Hematopoietic multipotent progenitor cell (in vitro differentiated cells): ENCODE measurements around the gene ITGB3BP. TPM values are rescaled to one million over a fixed set of nuclear protein-coding genes. Genes with fewer than 3 reads are reported as not detected.
"Not testable (repeated sequence)": the region's sequence is repeated elsewhere in the genome, so short reads cannot be mapped to it uniquely, and the experiment has no call there.

Experiments used
- DNase-seq, 3 donors: peaks; one replicate each; pipeline ENCODE4 v3.0.0-alpha.2; 2011 to 2015; ENCODE audit warnings: low read depth in 2 of 3, low spot score in 2 of 3
- total RNA-seq: library from RNA; depleted of rRNA; stranded (reverse); fragments of >200 nt; gene quantifications from one replicate; pipeline ENCODE4 v1.2.3, GENCODE V29; 2012

ITGB3BP gene
- total RNA-seq, 1 donor, result 5.7 TPM

DNA sequence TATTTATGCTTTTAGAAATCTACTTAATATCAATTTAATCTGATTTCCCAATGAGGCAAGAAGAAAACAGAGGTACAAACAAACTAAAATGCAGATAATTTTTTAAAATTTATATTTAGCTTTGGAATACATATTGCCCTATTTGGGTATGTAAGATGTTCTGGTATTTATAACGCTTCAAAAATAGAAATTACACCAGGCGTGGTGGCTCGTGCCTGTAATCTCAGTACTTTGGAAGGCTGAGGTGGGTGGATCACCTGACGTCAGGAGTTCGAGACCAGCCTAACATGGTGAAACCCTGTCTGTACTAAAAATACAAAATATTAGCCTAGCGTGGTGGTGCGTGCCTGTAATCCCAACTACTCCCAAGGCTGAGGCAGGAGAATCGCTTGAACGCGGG, 13.3 kb downstream of the ITGB3BP start:
- no peak for DNase-seq

DNA sequence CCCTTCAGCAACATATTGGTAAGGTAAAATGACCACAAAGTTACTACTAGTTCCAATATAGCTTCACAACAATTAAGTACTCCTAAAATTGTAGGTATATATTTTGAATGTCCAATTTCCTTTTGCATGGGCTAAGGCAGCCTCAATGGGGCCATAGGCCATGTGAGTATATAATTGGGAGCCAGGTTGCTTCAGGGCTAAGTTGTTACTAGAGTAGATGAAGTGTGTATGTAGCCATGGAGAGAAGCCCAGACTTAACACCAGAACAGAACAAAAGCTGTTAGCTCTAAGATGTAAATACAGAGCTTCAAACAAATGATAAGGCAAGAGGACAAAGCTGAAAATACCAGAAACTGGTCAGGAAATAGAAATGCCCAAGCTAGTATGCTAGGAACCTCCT, 16.2 kb downstream of the ITGB3BP start:
- no peak for DNase-seq

DNA sequence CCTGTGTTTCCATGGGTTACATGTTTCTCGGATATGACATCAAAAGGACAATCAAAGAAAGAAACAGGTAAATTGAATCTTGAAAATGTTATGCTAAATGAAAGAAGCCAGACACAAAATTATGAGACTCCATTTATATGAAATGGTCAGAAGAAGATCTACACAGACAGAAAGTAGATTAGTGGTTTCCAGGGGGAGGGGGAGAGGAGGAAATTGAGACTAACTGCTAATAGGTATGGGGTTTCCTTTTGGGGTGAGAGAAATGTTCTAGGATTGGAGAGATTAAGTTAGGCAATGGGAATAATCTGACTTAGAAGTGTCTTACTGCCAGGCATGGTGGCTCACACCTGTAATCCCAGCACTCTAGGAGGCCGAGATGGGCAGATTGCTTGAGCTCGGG, 21.8 kb downstream of the ITGB3BP start:
- DNase-seq, result no peak

DNA sequence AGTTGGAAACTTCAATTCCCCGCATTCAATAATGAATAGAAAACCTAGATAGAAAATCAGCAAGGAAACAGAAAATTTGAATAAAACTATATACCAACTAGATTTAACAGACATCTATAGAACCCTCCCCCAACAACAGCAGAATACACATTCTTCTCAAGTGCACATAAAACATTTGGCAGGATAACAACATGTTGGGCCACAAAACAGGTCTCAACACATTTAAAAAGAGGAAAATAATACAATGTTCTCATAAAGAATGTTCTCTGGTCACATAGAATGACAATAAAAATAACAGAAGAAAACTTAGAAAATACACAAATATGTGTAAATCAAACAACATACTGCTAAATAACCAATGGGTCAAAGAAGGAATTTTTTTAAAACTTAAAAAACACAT, 24.9 kb downstream of the ITGB3BP start:
- no peak for DNase-seq

DNA sequence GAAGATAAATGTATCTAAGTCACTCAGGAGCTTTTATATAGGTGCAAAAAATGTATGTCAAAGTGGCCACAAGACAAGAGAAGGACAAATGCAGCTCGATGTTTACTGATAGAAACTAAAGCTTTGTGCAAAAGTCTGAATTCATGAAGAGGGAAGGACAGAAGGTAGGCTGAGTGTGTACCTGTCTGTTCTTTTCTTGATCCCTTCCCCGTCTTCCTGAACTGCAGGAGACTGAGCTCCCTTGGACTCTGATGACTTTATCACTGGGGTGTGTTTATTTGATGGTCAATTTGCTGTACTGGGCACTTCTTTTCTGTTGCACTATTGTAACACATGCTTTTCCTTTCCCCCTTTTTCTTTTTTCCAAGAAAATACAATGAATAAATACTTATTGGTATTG, 25.4 kb downstream of the ITGB3BP start:
- DNase-seq, result no peak

DNA sequence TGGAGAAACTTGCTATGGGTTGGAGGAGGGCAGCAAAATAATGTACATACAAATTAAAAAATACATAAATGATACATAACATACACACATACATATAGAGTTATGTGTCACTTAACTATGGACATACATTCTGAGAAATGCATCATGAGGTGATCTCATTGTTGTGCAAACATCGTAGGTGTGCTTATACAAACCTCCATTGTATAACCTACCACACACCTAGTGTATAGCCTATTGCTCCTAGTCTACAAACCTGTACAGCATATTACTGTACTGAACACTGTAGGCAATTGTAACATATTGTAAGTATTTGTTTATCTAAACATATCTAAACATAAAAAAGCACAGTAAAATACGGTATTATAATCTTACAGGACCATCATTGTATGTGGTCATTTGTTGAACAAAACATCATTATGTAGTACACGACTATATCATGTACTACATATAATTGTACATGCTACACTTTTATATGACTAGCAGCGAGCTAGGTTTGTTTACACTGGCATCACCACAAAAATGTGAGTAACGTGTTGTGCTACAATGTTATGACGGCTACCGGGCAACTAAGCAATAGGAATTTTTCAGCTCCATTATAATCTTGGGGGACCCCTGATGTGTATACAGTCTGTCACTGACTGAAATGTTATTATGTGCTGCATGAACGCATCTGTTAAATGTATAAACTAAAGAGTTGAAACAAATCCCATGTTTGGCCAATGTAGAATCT, 35.5 kb downstream of the ITGB3BP start:
- no peak for DNase-seq

DNA sequence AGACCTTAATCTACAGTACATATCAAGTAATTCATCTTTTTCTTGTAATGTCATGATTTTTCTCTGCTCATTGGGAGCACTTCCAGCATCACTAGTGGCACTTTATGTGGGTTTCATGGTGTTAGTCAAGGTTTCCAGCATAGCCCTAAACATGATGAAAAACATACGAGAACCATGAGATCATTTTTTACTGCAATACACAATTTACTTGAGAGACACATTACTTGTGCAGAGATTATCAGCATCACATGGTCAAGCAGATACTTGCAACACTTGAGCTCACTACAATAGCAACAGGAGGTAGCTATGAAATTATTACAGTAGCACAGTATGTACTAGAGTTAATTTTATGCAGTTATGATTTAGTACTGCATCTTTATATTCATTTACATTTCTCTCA, 36.4 kb downstream of the ITGB3BP start:
- DNase-seq, result no peak

DNA sequence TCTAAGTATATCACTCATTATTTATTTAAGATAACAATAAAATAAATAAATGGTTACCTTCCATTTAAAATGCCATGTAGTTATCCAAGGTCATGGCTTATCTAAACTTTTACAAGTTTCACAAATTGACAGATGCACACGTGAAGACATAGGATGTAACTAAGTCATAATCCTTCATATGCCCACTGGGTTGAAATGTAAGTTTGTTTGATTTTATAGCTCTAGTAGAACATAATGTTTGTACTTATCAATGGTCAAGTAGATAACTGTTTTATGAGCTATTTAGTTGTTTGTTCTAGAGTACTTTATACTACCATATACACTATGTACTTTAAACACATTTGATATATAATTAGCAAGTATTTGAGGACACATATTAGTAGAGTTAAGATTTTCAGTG, 43.0 kb downstream of the ITGB3BP start:
- no peak for DNase-seq

DNA sequence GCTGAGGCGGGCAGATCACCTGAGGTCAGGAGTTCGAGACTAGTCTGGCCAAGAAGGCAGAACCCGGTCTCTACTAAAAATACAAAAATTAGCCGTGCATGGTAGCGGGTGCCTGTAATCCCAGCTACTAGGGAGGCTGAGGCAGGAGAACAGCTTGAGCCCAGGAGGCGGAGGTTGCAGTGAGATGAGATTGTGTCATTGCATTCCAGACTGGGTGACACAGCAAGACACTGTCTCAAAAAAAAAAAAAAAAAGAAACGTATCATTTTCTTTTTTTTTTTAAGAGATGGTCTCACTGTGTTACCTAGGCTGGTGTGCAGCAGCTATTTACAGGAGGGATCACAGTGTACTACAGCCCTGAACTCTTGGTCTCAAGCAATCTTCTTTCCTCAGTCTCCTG, 47.3 kb downstream of the ITGB3BP start:
- no peak for DNase-seq

DNA sequence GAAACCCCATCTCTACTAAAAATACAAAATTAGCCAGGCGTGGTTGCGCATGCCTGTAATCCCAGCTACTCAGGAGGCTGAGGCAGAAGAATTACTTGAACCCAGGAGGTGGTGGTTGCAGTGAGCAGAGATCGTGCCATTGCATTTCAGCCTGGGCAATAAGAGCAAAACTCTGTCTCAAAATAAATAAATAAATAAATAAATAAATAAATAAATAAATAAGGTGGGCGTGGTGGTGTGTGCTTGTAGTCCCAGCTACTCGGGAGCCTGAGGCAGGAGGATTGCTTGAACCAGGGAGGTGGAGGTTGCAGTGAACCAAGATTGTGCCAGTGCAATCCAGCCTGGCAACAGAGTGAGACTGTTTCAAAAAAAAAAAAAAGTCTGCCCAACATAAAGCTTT, 54.3 kb downstream of the ITGB3BP start:
- not testable (repeated sequence) for DNase-seq

DNA sequence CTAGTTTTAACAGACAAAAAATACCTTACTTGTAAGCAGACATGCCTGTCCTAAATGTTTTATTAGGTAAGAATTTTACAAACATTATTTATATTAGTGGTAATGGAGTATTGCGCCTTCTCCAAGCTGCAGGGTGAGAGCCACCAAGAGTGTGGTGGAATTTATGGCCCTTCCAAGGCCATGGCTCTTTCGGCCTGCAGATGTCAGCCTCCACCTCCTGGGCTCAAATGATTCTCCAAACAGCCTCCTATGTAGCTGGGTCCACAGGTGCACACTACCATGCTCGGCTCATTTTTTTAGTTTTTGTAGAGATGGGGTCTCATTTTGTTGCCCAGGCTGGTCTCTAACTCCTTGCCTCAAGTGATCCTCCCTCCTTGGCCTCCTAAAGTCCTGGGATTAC, 56.3 kb downstream of the ITGB3BP start:
- DNase-seq, result no peak

DNA sequence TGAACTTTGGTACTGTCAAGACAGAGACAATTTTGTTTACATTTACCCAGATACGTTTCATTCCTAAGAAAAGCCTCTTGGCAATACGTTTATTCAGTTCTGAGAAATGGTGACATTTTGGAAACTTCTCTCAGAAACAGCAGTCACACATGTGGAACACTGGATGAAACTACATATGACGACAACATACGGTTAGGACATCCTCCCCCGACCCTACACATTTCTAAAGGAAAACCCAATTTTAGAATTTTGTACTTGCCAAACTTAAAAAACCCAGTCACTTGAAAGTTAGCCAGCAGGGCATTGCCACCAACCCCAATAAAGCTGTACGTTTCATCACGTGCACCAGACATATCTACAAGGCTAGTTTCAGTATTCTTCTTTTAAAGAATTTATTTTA, 56.8 kb downstream of the ITGB3BP start:
- no peak for DNase-seq

DNA sequence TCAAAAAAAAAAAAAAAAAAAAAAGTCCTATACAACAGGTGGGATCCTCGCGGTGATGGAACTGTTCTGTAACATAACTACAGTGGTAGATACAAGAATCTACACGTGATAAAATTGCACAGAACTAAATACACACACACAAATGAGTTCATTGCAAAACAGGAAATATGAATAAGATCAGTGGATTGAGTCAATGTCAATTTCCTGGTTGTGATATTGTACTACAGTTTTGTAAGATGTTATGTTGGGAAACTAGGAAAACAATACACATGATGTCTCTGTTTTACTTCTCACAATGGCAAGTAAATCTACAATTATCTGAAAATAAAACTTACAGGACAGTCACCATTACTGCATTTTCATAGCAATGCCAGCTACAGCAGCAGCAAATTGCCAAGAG, 59.8 kb downstream of the ITGB3BP start:
- no peak for DNase-seq

DNA sequence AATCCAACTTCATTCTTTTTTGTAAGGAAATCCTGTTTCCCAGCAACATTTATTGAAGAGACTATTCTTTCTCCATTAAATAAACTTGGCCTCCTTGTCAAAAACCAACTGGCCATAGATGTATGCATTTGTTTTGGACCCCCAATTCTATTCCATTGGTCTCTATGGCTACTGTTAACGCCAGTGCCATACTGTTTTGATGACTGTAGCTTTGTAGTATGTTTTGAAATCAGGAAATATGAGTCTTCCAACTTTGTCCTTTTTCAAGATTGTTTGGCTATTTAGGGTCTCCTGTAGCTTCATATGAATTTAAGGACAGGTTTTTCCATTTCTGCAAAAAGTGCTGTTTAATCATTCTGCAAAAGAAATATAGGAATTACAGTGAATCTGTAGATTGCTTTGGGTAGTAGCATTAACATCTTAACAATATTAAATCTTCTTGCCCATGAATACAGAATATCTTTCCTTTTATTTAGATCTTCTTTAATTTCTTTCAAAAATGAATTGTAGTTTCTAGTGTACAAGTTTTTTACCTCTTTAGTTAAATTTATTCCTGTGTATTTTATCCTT, 61.3 kb downstream of the ITGB3BP start:
- DNase-seq, result no peak

DNA sequence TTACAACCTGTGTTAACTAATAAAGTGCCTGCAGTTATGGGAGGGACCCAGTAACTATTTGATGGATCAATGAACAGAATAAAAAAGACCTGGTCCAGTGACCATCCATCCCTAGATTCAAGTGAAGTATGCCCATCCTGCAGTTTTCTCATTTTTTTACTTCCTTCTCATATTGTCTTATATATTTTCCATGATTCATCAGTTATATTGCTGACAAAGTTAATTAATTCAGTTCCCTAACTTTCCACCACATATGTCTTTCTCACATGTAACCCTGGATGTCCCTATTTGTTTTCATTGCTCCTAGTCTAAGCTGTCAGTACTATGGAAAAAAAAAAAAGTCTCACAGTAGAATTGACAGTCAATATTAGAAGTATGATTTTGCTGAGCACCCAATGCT, 64.3 kb downstream of the ITGB3BP start:
- DNase-seq, result no peak

DNA sequence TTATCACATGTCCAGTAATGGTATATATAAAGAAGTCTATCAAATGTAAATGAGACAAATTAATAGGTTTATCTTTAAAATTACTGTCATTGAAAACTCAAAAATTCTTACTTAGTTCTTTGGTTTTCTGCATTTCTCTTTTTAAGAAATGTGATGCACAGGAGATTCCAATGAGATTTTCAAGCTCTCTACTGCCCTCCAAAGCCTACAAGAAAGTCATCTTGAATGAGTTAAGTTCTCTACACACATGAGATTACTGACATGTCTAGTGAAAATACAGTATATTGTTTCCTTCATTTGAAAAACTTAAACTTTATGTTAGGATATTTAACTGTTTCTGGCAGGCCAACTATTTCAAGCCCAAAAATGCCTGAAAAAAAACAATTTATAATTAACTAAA, 68.8 kb downstream of the ITGB3BP start:
- peak in 1 of 3 donors; percentile 29 for DNase-seq

DNA sequence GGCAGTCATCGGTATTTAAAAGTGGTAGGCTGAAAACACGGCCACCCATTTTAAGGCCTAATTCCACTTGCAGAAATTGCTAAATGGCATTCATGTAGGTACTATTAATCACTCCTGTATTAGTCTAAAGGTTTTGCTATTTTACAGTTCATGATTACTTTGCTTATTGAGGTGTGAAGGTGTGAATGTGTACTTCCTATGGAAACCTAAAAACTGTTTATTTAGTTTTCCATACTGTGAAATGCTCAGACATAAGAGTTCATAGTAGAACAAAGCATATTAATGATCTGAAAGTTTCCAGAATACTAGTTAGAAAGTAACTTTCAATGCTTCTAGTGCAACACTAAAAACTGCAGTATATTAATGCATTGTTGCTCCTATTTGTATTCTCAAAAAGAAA, 69.8 kb downstream of the ITGB3BP start:
- DNase-seq, result no peak

DNA sequence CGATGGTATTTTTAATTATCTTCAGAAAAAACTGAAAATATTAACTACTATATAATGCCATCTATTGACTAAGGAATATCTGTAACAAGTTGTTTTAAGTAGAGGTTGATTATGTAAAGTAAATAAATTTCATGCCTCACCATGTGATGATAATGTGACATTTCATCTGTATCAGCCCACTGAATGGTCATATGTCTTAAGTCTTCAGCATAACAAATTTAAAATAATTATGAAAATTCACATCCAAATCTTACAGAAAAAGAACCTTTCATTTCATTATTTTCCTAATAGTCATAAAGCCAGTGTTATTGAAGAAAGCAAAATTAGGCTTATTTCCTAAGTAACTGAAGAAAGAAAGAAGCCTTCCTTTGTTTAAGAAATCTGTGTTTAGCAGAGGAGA, 72.6 kb downstream of the ITGB3BP start:
- DNase-seq, result no peak

DNA sequence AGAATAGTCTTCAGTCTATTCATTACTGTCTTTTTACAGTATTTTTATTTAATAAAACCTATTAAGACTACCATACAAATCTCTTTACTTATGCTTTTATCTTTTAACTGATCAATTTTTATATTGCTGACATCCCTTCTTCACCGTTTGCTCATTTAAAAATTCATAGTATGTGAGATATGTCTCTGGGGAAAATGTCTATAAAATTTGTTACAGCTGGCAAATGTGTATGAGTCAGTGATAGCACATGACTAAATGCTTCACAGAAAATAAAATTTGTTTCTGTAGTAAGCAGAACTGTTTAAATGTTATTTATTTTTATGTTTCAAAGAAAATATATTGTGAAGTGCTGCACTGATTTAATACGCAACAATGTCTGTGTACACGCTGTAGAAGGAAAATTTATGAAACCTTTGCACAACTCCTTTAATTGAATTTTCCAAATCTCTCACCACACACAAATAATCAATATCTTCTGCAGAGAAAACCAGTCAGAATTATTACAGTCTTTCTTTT, 74.2 kb downstream of the ITGB3BP start:
- no peak for DNase-seq

DNA sequence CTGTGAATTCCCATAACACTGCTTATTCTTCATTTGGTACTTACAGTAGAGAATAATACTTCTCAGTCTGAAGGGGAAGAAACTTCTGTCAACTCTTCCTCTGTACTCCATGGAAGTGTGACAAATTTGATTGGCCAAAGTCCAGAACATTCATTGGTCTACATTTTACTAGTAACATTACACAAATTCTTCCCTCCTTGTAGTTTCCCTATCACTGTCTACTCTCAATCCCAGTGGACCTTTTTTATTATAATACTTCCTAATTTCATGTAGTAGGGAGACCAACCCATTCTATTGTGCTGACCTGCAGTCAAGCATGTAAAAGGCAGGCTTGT, 80.9 kb downstream of the ITGB3BP start:
- no peak for DNase-seq

DNA sequence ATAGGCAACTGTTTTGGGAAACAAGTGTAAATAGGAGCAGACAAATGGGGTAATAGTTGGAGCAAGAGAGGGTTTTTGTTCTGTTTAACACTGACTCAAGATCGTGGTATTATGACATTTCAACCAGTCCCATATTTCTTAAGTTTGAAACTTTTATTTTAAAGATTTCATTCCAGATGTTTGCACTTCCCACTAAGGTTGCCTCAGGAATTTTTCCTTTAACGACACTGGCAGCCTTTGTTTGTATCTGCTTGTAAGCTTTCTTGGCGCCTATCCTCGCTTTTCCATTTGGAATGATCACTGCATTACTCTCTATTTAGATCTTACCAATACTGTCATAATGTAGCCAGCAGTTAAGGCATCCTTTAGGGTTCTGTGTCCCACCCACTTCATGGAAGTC, 87.9 kb downstream of the ITGB3BP start:
- no peak for DNase-seq

DNA sequence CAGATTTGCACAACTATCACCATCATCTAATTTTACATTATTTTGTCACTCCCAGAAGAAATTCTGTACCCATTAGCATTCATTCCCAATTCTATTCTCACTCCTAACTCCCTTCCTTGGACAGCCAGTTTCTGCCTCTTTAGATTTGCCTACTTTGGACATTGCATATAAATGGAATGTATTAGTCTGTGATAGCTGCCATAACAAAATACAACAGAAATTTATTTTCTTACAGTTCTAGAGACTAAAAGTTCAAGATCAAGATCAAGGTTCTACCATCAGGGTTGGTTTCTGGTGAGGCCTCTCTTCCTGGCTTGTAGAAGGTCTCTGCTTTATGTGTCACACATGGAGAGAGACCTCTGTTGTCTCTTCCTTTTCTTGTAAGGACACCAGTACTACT, 93.7 kb downstream of the ITGB3BP start:
- DNase-seq, result no peak

DNA sequence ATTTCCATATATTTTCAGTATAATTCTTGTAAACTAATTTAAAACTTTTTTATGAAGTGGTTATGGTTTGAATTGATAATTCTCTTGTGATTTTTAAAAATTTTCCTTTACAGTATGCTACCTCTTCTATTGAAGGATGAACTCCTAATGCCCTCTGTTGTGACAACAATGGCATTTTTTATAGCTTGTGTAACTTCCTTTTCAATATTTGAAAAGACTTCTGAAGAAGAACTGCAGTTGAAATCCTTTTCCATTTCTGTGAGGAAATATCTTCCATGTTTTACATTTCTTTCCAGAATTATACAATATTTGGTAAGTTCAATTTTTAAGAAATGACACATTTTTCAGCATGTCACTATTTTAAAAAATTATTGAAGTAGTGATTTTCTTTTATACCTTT, 94.2 kb downstream of the ITGB3BP start:
- no peak for DNase-seq
